NAMALWA (cell line): ENCODE measurements around the gene ATP2A2.
A peak's percentile ranks its signal among the peaks of the same experiment; 100 is the strongest.
"Not testable (repeated sequence)": the region's sequence is repeated elsewhere in the genome, so short reads cannot be mapped to it uniquely, and the experiment has no call there.

Source experiments
- DNase-seq: peaks from one replicate; pipeline ENCODE4 v3.0.0-alpha.2; 2015; ENCODE audit warnings: low spot score

ATP2A2 gene

GRCh38 chr12:110280779-110281548, at the start of gene ATP2A2:
TSS of gene ATP2A2 (plus strand) at chr12:110281247. CDS start at chr12:110281790, 543 bp downstream.
- DNase-seq = peak; percentile 93

GRCh38 chr12:110233212-110233903, 47.7 kb upstream of the ATP2A2 start:
- DNase-seq = no peak

GRCh38 chr12:110234331-110234751, 46.7 kb upstream of the ATP2A2 start:
- DNase-seq = peak; percentile 26

- DNase-seq = peak; percentile 32
These were observed 46.3 kb upstream of the ATP2A2 start for GRCh38 chr12:110234755-110235154.

- no peak for DNase-seq
These were observed 45.7 kb upstream of the ATP2A2 start for GRCh38 chr12:110235383-110235782.

GRCh38 chr12:110243227-110243626, 37.8 kb upstream of the ATP2A2 start:
- DNase-seq = no peak

- no peak for DNase-seq
These were observed 36.7 kb upstream of the ATP2A2 start for GRCh38 chr12:110244372-110244771.

GRCh38 chr12:110244829-110245228, 36.2 kb upstream of the ATP2A2 start:
- no peak for DNase-seq

- peak; percentile 72 for DNase-seq
These were observed 35.7 kb upstream of the ATP2A2 start for GRCh38 chr12:110245369-110245772.

GRCh38 chr12:110246636-110247339, 34.3 kb upstream of the ATP2A2 start:
- DNase-seq = no peak

- no peak for DNase-seq
These were observed 33.5 kb upstream of the ATP2A2 start for GRCh38 chr12:110247340-110248095.

- no peak for DNase-seq
These were observed 33.0 kb upstream of the ATP2A2 start for GRCh38 chr12:110248096-110248447.

- DNase-seq = no peak
These were observed 31.9 kb upstream of the ATP2A2 start for GRCh38 chr12:110249105-110249504.

GRCh38 chr12:110249716-110250225, 31.3 kb upstream of the ATP2A2 start:
- no peak for DNase-seq

- no peak for DNase-seq
These were observed 29.7 kb upstream of the ATP2A2 start for GRCh38 chr12:110251381-110251780.

GRCh38 chr12:110252716-110253115, 28.3 kb upstream of the ATP2A2 start:
- no peak for DNase-seq

- no peak for DNase-seq
These were observed 27.9 kb upstream of the ATP2A2 start for GRCh38 chr12:110253176-110253575.

- DNase-seq = no peak
These were observed 26.0 kb upstream of the ATP2A2 start for GRCh38 chr12:110254971-110255540.

GRCh38 chr12:110255890-110256456, 25.1 kb upstream of the ATP2A2 start:
- not testable (repeated sequence) for DNase-seq

- no peak for DNase-seq
These were observed 24.1 kb upstream of the ATP2A2 start for GRCh38 chr12:110256780-110257431.

GRCh38 chr12:110258466-110258865, 22.6 kb upstream of the ATP2A2 start:
- DNase-seq = no peak
